A673 (cell line): ENCODE results near the gene PAQR5. TPM values are rescaled to one million over a fixed set of nuclear protein-coding genes. Genes with fewer than 3 reads are reported as not detected.

Experiments
- BruUV-seq: library from RNA; stranded (reverse); fragments of 400-500 nt; replicated peaks from 2 replicates; lab custom pipeline; 2021; lab: Mats Ljungman, UMichigan
- CTCF ChIA-PET: fragments of 300-600 bp; sonication (Branson Sonifier 250); formaldehyde crosslinking; loops from one replicate; lab custom pipeline; 2022; ENCODE audit warnings: antibody characterized with exemption; lab: Charles Lee
- POLR2A ChIA-PET: fragments of 300-600 bp; sonication (Branson Sonifier 250); formaldehyde crosslinking; loops from one replicate; lab custom pipeline; 2022; ENCODE audit warnings: antibody characterized with exemption; ENCODE audit not compliant: low non-redundant PET; lab: Charles Lee
- DNase-seq: peaks from one replicate; pipeline ENCODE4 v3.0.0-alpha.2; 2015; ENCODE audit warnings: low spot score
- H3K27ac ChIP-seq: fragments of 200-600 bp; sonication (generic); 2 replicates; pipeline ENCODE4 v1.5.1; 2016; ENCODE audit warnings: mixed run types, low read depth, mild to moderate bottlenecking, mixed read lengths, antibody characterized with exemption, low read length; ENCODE audit not compliant: poor library complexity, severe bottlenecking
- H3K27me3 ChIP-seq: fragments of 200-600 bp; sonication (generic); replicated peaks from 2 replicates; pipeline ENCODE4 v1.6.1; 2017; ENCODE audit warnings: mixed run types, low read depth, mild to moderate bottlenecking, mixed read lengths, antibody characterized with exemption, low read length; ENCODE audit not compliant: insufficient read depth, poor library complexity
- H3K36me3 ChIP-seq: fragments of 200-600 bp; sonication (generic); 2 replicates; pipeline ENCODE4 v1.6.1; 2016; ENCODE audit warnings: mixed run types, mild to moderate bottlenecking, mixed read lengths, antibody characterized with exemption, low read length; ENCODE audit not compliant: insufficient read depth, poor library complexity, severe bottlenecking
- H3K4me1 ChIP-seq: fragments of 200-600 bp; sonication (generic); 2 replicates; pipeline ENCODE4 v1.6.1; 2017; ENCODE audit warnings: mixed run types, mild to moderate bottlenecking, mixed read lengths, antibody characterized with exemption, low read length; ENCODE audit not compliant: insufficient read depth, poor library complexity, severe bottlenecking
- H3K4me3 ChIP-seq: fragments of 200-600 bp; sonication (generic); 2 replicates; pipeline ENCODE4 v1.5.1; 2016; ENCODE audit warnings: low read depth, mixed run types, mild to moderate bottlenecking, mixed read lengths, low read length; ENCODE audit not compliant: poor library complexity, severe bottlenecking
- H3K9me3 ChIP-seq: fragments of 200-600 bp; sonication (generic); 2 replicates; pipeline ENCODE4 v1.6.1; 2016; ENCODE audit warnings: mixed run types, low read depth, mild to moderate bottlenecking, mixed read lengths, antibody characterized with exemption, low read length; ENCODE audit not compliant: poor library complexity, severe bottlenecking
- CTCF ChIP-seq: fragments of 300-800, 200-600 bp; sonication (generic); conservative IDR thresholded peaks from 2 replicates; pipeline ENCODE4 v1.5.1; 2017; ENCODE audit warnings: low read depth, mild to moderate bottlenecking, antibody characterized with exemption, low read length, moderate library complexity, mixed read lengths
- EZH2 ChIP-seq: fragments of 200-600 bp; sonication (generic); IDR thresholded peaks from 2 replicates; pipeline ENCODE4 v1.6.1; 2017; ENCODE audit warnings: borderline replicate concordance, low read depth, mild to moderate bottlenecking, mixed read lengths, antibody characterized with exemption, low read length; ENCODE audit not compliant: poor library complexity, severe bottlenecking
- intact Hi-C: fragments of 100-400 bp; cut with micrococcal nuclease; formaldehyde crosslinking; loops from one replicate; pipeline ENCODE4 v1.10.0; 2022; ENCODE audit not compliant: unreplicated experiment
- total RNA-seq: library from RNA; stranded (reverse); gene quantifications from 2 replicates; pipeline ENCODE4 v1.2.3, GENCODE V29; 2021

Gene PAQR5
- total RNA-seq, 1 experiment from 2014 or later, result 19.1 TPM

GRCh38 chr15:69320977-69321554 lies 22.4 kb downstream of the PAQR5 start:
- no peaks in the 10 kb centered on the region for H3K9me3 ChIP-seq
- DNase-seq, result peak; percentile 80
- H3K4me1 ChIP-seq, result peaks cover 36% of the 10 kb centered on the region
- no peaks in the 10 kb centered on the region for H3K27me3 ChIP-seq
- no peaks in the 10 kb centered on the region for H3K36me3 ChIP-seq
- TF ChIP-seq EZH2, result no peak
- TF ChIP-seq CTCF, result no peak
- BruUV-seq, result no TSS peak
- peak overlapping the region; percentile 71 for H3K27ac ChIP-seq
- intact Hi-C loops, result no loop called here
- POLR2A ChIA-PET, result no interaction called here
- no peak overlapping the region for H3K4me3 ChIP-seq
- CTCF ChIA-PET, result no interaction called here

- no TSS peak for BruUV-seq
- ChIA-PET POLR2A (no interaction called here), CTCF (no interaction called here)
Measured at GRCh38 chr15:69323893-69324430, 25.2 kb downstream of the PAQR5 start.

GRCh38 chr15:69324565-69324964 lies 25.9 kb downstream of the PAQR5 start:
- H3K4me3 ChIP-seq, result no peak overlapping the region
- ChIA-PET CTCF (interaction anchor here (0.7 kb wide), 1 partner anchor 276 kb away, joined by 3 read pairs; no protein-coding TSS in a partner anchor), POLR2A (no interaction called here)
- no peaks in the 10 kb centered on the region for H3K9me3 ChIP-seq
- H3K27ac ChIP-seq, result no peak overlapping the region
- BruUV-seq, result no TSS peak
- intact Hi-C loops, result no loop called here
- no peak for DNase-seq
- no peaks in the 10 kb centered on the region for H3K27me3 ChIP-seq
- H3K4me1 ChIP-seq, result peaks cover 21% of the 10 kb centered on the region
- H3K36me3 ChIP-seq, result no peaks in the 10 kb centered on the region
- TF ChIP-seq CTCF (no peak), EZH2 (no peak)

More at GRCh38 chr15:69323893-69324430, 25.2 kb downstream of the PAQR5 start:
- Histone ChIP-seq H3K27me3 (no peaks in the 10 kb centered on the region), H3K27ac (no peak overlapping the region), H3K4me1 (peaks cover 26% of the 10 kb centered on the region), H3K36me3 (no peaks in the 10 kb centered on the region), H3K9me3 (no peaks in the 10 kb centered on the region), H3K4me3 (no peak overlapping the region)
- no peak for DNase-seq
- intact Hi-C loops, result no loop called here
- TF ChIP-seq EZH2 (no peak), CTCF (no peak)
